Thyroid gland (tissue), 4 donors: ENCODE measurements around the gene LUC7L. TPM values are rescaled to one million over a fixed set of nuclear protein-coding genes. Genes with fewer than 3 reads are reported as not detected.
A peak's percentile ranks its signal among the peaks of the same experiment; 100 is the strongest.
"Not testable (repeated sequence)": the region's sequence is repeated elsewhere in the genome, so short reads cannot be mapped to it uniquely, and the experiment has no call there.

Source experiments
- DNase-seq, 2 donors: peaks; one replicate each; pipeline ENCODE4 v3.0.0-alpha.2; 2019
- H3K27ac ChIP-seq, 3 donors: fragments of 200-600 bp; sonication (generic); 1 replicate in 2 of 3; 2 replicates in 1 of 3; pipeline ENCODE4 v1.5.1; 2016 to 2019; ENCODE audit warnings: mild to moderate bottlenecking in 1 of 3, moderate library complexity in 1 of 3
- H3K27me3 ChIP-seq: fragments of 200-600 bp; sonication (generic); one replicate; pipeline ENCODE4 v1.5.1; 2019
- H3K36me3 ChIP-seq, 2 donors: fragments of 200-600 bp; sonication (generic); one replicate each; pipeline ENCODE4 v1.5.1; 2016 to 2019
- H3K4me1 ChIP-seq, 2 donors: fragments of 200-600 bp; sonication (generic); one replicate each; pipeline ENCODE4 v1.5.1; 2017 to 2019
- H3K4me3 ChIP-seq, 3 donors: fragments of 200-600 bp; sonication (generic); replicated peaks in 1 of 3; 1 replicate in 2 of 3; 2 replicates in 1 of 3; pipeline ENCODE4 v1.5.1; 2016; ENCODE audit warnings: mild to moderate bottlenecking in 1 of 3
- H3K9me3 ChIP-seq: fragments of 200-600 bp; sonication (generic); one replicate; pipeline ENCODE4 v1.5.1; 2017
- POLR2A ChIP-seq, 2 donors: fragments of 450-650 bp; IDR thresholded peaks; one replicate each; pipeline ENCODE4 v1.6.1; 2017; ENCODE audit warnings: antibody characterized with exemption in 2 of 2, mild to moderate bottlenecking in 2 of 2, moderate library complexity in 1 of 2
- WGBS, 2 donors: methylation state at CpG; one replicate each; pipeline ENCODE4 v1.1.5; 2017; 5-methylcytosine and 5-hydroxymethylcytosine counted together
- intact Hi-C: fragments of 100-400 bp; cut with DNase I; formaldehyde crosslinking; loops from one replicate; pipeline ENCODE4 v1.15.1; 2023
- total RNA-seq, 4 donors: library from RNA; depleted of rRNA; stranded (reverse); fragments of >200 nt; gene quantifications; one replicate each; pipeline ENCODE4 v1.2.3, GENCODE V29; 2016
- TF ChIP-seq, protein P1 (sequence below), 6 experiments: fragments of 200-600 bp in 3 of 6; fragments of 450-650 bp in 3 of 6; sonication (generic) in 3 of 6; IDR thresholded peaks; one replicate each; pipeline ENCODE4 v1.5.1; 2016 to 2019; ENCODE audit warnings: antibody characterized with exemption in 6 of 6, mild to moderate bottlenecking in 2 of 6, inconsistent platforms in 1 of 6, moderate library complexity in 1 of 6

Gene LUC7L
- total RNA-seq, 4 donors from 2014 or later = 96.6 to 218 (median 149) TPM

DNA sequence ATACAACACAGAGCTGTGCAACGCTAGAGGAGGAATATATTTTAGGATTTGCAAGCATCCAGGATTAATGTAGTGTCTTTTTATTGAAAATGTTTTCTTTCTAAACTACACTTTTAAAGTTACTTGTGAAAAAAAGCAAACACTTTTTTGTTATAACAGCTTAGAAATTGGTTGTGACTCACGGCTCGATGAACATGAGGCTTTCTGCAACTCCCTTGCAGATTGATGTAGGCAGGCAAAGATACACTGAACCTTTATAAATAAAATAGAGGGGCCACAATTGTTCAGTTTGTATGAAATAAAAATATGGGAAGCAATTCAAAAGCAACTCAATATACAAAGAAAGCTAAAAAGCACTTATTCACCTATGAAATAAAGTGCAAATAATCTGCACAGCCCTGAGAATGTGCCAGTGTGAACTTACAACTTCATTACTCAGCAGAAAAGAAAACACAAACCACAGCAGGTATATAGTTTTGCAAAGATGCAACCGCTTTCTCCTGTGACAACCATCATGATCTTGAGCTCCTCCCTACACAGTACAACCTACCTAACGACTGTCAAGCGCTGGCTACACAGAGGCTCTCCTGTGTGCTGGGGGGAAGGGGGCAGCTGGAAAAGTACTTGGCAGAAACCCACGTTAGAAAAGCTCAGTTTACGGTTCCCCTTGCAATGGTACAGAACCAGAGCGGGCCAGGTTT, 948 bp downstream of the LUC7L start:
- 23 to 24% methylated on average over 8 of the region's 9 CpGs for WGBS, 2 donors
- no peak for DNase-seq
- peaks cover 8 to 10% of the 10 kb centered on the region in 2 donors for H3K4me1 ChIP-seq
- no peaks in the 10 kb centered on the region for H3K9me3 ChIP-seq
- peak overlapping the region; percentile 53 to 71 (median 66) for H3K4me3 ChIP-seq
- no peak for TF ChIP-seq POLR2A (IDR thresholded peaks at IDR 0.05)
- TF ChIP-seq, protein P1, sequence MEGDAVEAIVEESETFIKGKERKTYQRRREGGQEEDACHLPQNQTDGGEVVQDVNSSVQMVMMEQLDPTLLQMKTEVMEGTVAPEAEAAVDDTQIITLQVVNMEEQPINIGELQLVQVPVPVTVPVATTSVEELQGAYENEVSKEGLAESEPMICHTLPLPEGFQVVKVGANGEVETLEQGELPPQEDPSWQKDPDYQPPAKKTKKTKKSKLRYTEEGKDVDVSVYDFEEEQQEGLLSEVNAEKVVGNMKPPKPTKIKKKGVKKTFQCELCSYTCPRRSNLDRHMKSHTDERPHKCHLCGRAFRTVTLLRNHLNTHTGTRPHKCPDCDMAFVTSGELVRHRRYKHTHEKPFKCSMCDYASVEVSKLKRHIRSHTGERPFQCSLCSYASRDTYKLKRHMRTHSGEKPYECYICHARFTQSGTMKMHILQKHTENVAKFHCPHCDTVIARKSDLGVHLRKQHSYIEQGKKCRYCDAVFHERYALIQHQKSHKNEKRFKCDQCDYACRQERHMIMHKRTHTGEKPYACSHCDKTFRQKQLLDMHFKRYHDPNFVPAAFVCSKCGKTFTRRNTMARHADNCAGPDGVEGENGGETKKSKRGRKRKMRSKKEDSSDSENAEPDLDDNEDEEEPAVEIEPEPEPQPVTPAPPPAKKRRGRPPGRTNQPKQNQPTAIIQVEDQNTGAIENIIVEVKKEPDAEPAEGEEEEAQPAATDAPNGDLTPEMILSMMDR (IDR thresholded peaks at IDR 0.05) = no peak
- peak overlapping the region in 2 of 3 donors; percentile 92 to 97 for H3K27ac ChIP-seq
- intact Hi-C loops = no loop called here
- H3K27me3 ChIP-seq = no peaks in the 10 kb centered on the region
- H3K36me3 ChIP-seq = peaks cover 25 to 40% of the 10 kb centered on the region in 2 donors

DNA sequence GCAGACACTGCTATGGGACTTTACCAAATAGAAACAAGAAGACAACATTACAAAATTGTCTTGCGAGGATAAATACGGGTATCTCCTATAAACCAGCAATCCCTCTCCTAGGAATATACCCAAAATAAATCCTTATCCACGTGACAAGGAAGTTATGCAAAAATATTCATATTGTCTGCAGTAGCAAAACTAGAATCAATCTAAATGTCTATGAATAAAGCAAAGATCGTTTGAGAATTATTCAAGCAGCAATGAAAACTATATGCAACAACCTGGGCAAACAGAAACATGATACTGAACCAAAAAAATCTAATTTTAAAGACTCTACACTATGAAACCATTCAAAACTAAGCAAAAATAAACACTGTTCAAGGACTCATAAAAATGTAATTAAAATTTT, 9.2 kb downstream of the LUC7L start:
- intact Hi-C loops = no loop called here
- Histone ChIP-seq H3K4me1 (no peaks in the 10 kb centered on the region), H3K9me3 (no peaks in the 10 kb centered on the region), H3K4me3 (no peak overlapping the region), H3K27ac (no peak overlapping the region), H3K27me3 (no peaks in the 10 kb centered on the region), H3K36me3 (peaks cover 29 to 57% of the 10 kb centered on the region in 2 donors)
- DNase-seq = no peak
- TF ChIP-seq POLR2A (IDR thresholded peaks at IDR 0.05) = no peak
- TF ChIP-seq, protein P1 (IDR thresholded peaks at IDR 0.05) = no peak
- 72 to 79% methylated on average over 4 of the region's 4 CpGs for WGBS, 2 donors

DNA sequence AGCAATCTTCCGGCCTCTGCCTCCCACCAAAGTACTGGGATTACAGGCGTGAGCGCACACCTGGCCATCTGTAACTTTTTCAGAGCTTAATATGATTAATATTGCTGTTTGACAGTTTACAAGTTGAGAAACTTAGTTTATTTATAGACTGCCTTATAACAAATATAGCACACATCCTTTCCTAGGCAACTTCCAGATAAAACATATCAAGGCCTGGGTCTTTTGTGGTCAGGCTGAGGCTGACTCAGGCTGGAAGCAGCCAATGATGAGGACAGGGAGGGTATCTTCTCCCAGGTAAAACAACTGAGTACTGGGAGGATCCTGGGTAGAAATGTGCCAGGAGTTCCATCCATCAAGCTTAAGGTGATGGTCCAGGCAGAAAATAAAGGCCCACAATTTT, 16.2 kb downstream of the LUC7L start:
- no peak for DNase-seq
- no peak overlapping the region for H3K4me3 ChIP-seq
- H3K27ac ChIP-seq = no peak overlapping the region
- no peaks in the 10 kb centered on the region for H3K9me3 ChIP-seq
- WGBS, 2 donors = 100% methylated on average over 3 of the region's 3 CpGs
- no peak for TF ChIP-seq POLR2A (IDR thresholded peaks at IDR 0.05)
- TF ChIP-seq, protein P1 (IDR thresholded peaks at IDR 0.05) = no peak
- intact Hi-C loops = no loop called here
- H3K4me1 ChIP-seq = no peaks in the 10 kb centered on the region
- H3K27me3 ChIP-seq = no peaks in the 10 kb centered on the region
- peaks cover 33 to 43% of the 10 kb centered on the region in 2 donors for H3K36me3 ChIP-seq

DNA sequence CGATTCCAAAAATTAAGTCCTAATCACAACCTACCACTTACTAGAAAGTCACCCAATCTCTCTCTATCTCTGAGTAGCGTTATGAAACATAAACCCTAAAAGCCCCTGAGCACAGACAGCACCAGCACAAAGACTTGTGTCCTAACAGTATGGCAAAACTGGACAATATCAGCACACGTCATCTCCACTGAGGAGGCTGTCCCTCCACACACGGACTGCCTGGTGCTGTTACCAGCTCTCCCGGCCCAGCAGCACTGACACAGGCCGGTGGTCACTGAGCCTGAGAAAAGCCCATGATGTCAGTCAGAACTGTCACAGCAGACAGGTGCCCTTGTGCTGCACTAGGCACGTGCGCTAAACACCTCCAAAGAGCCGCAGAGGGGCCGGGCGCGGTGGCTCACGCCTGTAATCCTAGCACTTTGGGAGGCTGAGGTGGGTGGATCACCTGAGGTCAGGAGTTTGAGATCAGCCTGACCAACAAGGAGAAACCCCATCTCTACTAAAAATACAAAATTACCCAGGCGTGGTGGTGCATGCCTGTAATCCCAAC, 17.5 kb downstream of the LUC7L start:
- peaks cover 34 to 51% of the 10 kb centered on the region in 2 donors for H3K36me3 ChIP-seq
- H3K27me3 ChIP-seq, H3K27ac ChIP-seq, H3K4me1 ChIP-seq, H3K4me3 ChIP-seq, H3K9me3 ChIP-seq, intact Hi-C loops, DNase-seq: not testable (repeated sequence)
- WGBS, 2 donors = 92 to 94% methylated on average over 11 to 13 of the region's 14 CpGs

DNA sequence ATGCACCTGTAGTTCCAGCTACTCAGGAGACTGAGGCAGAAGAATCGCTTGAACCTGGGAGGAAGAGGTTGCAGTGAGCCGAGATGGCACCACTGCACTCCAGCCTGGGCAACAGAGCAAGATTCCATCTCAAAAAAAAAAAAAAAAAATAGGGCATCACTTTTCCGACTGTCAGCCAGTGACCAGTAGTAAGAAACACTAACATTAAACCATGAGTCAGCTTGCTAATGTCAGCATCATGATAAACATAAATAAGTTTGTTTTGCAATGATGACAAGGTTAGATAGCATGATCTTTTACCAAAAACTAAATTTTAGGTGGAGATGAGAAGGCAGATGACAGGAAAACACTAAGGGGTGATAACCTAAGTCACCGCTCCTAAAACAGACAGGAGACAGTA, 19.9 kb downstream of the LUC7L start:
- H3K27me3 ChIP-seq, H3K9me3 ChIP-seq, H3K4me3 ChIP-seq, DNase-seq, H3K4me1 ChIP-seq, intact Hi-C loops, H3K27ac ChIP-seq: not testable (repeated sequence)
- 92 to 93% methylated on average over 4 of the region's 4 CpGs for WGBS, 2 donors
- H3K36me3 ChIP-seq = peaks cover 40 to 66% of the 10 kb centered on the region in 2 donors

DNA sequence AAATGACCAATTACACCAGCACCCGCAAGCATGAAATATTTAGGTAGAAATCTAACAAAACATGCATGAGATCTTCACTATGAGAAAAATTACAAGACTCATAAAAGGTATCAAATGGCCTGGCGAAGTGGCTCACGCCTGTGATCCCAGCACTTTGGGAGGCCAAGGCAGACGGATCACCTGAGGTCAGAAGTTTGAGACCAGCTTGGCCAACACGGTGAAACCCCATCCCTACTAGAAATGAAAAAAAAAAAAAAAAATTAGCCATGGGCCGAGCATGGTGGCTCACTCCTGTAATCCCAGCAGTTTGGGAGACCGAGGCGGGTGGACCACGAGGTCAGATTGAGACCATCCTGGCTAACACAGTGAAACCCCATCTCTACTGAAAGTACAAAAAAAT, 25.2 kb downstream of the LUC7L start:
- H3K9me3 ChIP-seq, H3K27ac ChIP-seq, H3K4me3 ChIP-seq, DNase-seq, H3K4me1 ChIP-seq, intact Hi-C loops, H3K27me3 ChIP-seq: not testable (repeated sequence)
- peaks cover 60 to 63% of the 10 kb centered on the region in 2 donors for H3K36me3 ChIP-seq
- 93 to 98% methylated on average over 9 of the region's 9 CpGs for WGBS, 2 donors
